ENCODE data around the gene RAB35.
"Not testable (repeated sequence)": the region's sequence is repeated elsewhere in the genome, so short reads cannot be mapped to it uniquely, and the experiment has no call there.

The RAB35 gene

GRCh38 chr12:120049426-120049825 is 67.1 kb downstream of the RAB35 start:
- Histone ChIP-seq H3K9ac (ENCODE audit: low read depth in 1 of 2, low read length in 2 of 2) (no peak overlapping the region), H3K9me3 (ENCODE audit: control insufficient read depth in 1 of 2, low read length in 2 of 2) (no peaks in the 10 kb centered on the region), H3K4me3 (ENCODE audit: low read depth in 1 of 2, low read length in 2 of 2) (no peak overlapping the region), H3K27ac (ENCODE audit: low read depth, low read length) (no peak overlapping the region), H3K4me1 (ENCODE audit: control insufficient read depth in 1 of 2, insufficient read depth in 2 of 2, low read length in 2 of 2) (no peaks in the 10 kb centered on the region), H3K27me3 (ENCODE audit: control insufficient read depth in 1 of 2, insufficient read depth in 2 of 2, low read length in 2 of 2) (no peaks in the 10 kb centered on the region), H3K36me3 (ENCODE audit: control insufficient read depth in 1 of 2, insufficient read depth in 2 of 2, low read length in 2 of 2) (no peaks in the 10 kb centered on the region)

GRCh38 chr12:120048263-120048662 is 68.3 kb downstream of the RAB35 start:
- H3K4me1 ChIP-seq (ENCODE audit: control insufficient read depth in 1 of 2, insufficient read depth in 2 of 2, low read length in 2 of 2), result no peaks in the 10 kb centered on the region
- no peaks in the 10 kb centered on the region for H3K36me3 ChIP-seq (ENCODE audit: control insufficient read depth in 1 of 2, insufficient read depth in 2 of 2, low read length in 2 of 2)
- H3K9ac ChIP-seq (ENCODE audit: low read depth in 1 of 2, low read length in 2 of 2), result no peak overlapping the region
- no peak overlapping the region for H3K27ac ChIP-seq (ENCODE audit: low read depth, low read length)
- no peaks in the 10 kb centered on the region for H3K27me3 ChIP-seq (ENCODE audit: control insufficient read depth in 1 of 2, insufficient read depth in 2 of 2, low read length in 2 of 2)
- no peaks in the 10 kb centered on the region for H3K9me3 ChIP-seq (ENCODE audit: control insufficient read depth in 1 of 2, low read length in 2 of 2)
- H3K4me3 ChIP-seq (ENCODE audit: low read depth in 1 of 2, low read length in 2 of 2), result no peak overlapping the region

- Histone ChIP-seq H3K27me3 (ENCODE audit: control insufficient read depth in 1 of 2, insufficient read depth in 2 of 2, low read length in 2 of 2) (no peaks in the 10 kb centered on the region), H3K9me3 (ENCODE audit: control insufficient read depth in 1 of 2, low read length in 2 of 2) (no peaks in the 10 kb centered on the region), H3K27ac (ENCODE audit: low read depth, low read length) (no peak overlapping the region), H3K9ac (ENCODE audit: low read depth in 1 of 2, low read length in 2 of 2) (no peak overlapping the region), H3K4me3 (ENCODE audit: low read depth in 1 of 2, low read length in 2 of 2) (no peak overlapping the region), H3K36me3 (ENCODE audit: control insufficient read depth in 1 of 2, insufficient read depth in 2 of 2, low read length in 2 of 2) (no peaks in the 10 kb centered on the region), H3K4me1 (ENCODE audit: control insufficient read depth in 1 of 2, insufficient read depth in 2 of 2, low read length in 2 of 2) (no peaks in the 10 kb centered on the region)
These were observed 69.5 kb downstream of the RAB35 start for GRCh38 chr12:120047072-120047471.

DNA sequence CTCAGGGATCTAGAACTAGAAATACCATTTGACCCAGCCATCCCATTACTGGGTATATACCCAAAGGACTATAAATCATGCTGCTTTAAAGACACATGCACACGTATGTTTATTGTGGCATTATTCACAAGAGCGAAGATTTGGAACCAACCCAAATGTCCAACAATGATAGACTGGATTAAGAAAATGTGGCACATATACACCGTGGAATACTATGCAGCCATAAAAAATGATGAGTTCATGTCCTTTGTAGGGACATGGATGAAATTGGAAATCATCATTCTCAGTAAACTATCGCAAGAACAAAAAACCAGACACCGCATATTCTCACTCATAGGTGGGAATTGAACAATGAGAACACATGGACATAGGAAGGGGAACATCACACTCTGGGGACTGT is 71.2 kb downstream of the RAB35 start:
- H3K9me3 ChIP-seq (ENCODE audit: control insufficient read depth in 1 of 2, low read length in 2 of 2); H3K4me3 ChIP-seq (ENCODE audit: low read depth in 1 of 2, low read length in 2 of 2); H3K9ac ChIP-seq (ENCODE audit: low read depth in 1 of 2, low read length in 2 of 2); H3K27ac ChIP-seq (ENCODE audit: low read depth, low read length); H3K36me3 ChIP-seq (ENCODE audit: control insufficient read depth in 1 of 2, insufficient read depth in 2 of 2, low read length in 2 of 2); H3K27me3 ChIP-seq (ENCODE audit: control insufficient read depth in 1 of 2, insufficient read depth in 2 of 2, low read length in 2 of 2); H3K4me1 ChIP-seq (ENCODE audit: control insufficient read depth in 1 of 2, insufficient read depth in 2 of 2, low read length in 2 of 2): not testable (repeated sequence)
